ENCODE measurements around the gene ANKRD55. TPM values are rescaled to one million over a fixed set of nuclear protein-coding genes. Genes with fewer than 3 reads are reported as not detected.

ANKRD55 gene
- total RNA-seq, 1 experiment from 2014 or later: not detected

GRCh38 chr5:56166671-56167385 is 66.3 kb downstream of the ANKRD55 start:
- TF ChIP-seq EZH2 (IDR thresholded peaks at IDR 0.05; ENCODE audit: low read depth) (no peak), CTCF (conservative IDR thresholded peaks at IDR 0.05) (no peak)
- CTCF ChIA-PET: no interaction called here
- H3K27me3 ChIP-seq (ENCODE audit: insufficient read depth, low read depth): no peaks in the 10 kb centered on the region

GRCh38 chr5:56164376-56164775 is 68.8 kb downstream of the ANKRD55 start:
- BruUV-seq (replicated peaks): no TSS peak
- Histone ChIP-seq H3K36me3 (ENCODE audit: low read depth) (no peaks in the 10 kb centered on the region), H3K9me3 (ENCODE audit: insufficient read depth, low read depth) (no peaks in the 10 kb centered on the region), H3K27me3 (ENCODE audit: insufficient read depth, low read depth) (no peaks in the 10 kb centered on the region), H3K4me3 (no peak overlapping the region), H3K4me2 (no peak overlapping the region), H3K27ac (no peak overlapping the region), H4K20me1 (ENCODE audit: insufficient read depth) (no peaks in the 10 kb centered on the region), H2AFZ (no peak overlapping the region), H3F3A (ENCODE audit: insufficient read depth, low read depth) (no peaks in the 10 kb centered on the region), H3K4me1 (replicated peaks; ENCODE audit: insufficient read depth) (0 out of 2 replicates have a peak, but pooled peaks cover 4% of the 10 kb centered on the region), H3K9me2 (ENCODE audit: insufficient read depth) (no peaks in the 10 kb centered on the region), H3K79me2 (ENCODE audit: low read depth) (no peaks in the 10 kb centered on the region)
- CTCF ChIA-PET: no interaction called here
- POLR2A ChIA-PET (ENCODE audit: unreplicated experiment): interaction anchor here (0.8 kb wide), 1 partner anchor 20 kb away, joined by 8 read pairs; no protein-coding TSS in a partner anchor
- intact Hi-C loops (cut with micrococcal nuclease; ENCODE audit: unreplicated experiment): no loop called here
- TF ChIP-seq CTCF (conservative IDR thresholded peaks at IDR 0.05) (no peak), EZH2 (IDR thresholded peaks at IDR 0.05; ENCODE audit: low read depth) (no peak)
- DNase-seq: no peak

More at GRCh38 chr5:56166671-56167385, 66.3 kb downstream of the ANKRD55 start:
- no peaks in the 10 kb centered on the region for H4K20me1 ChIP-seq (ENCODE audit: insufficient read depth)
- no peaks in the 10 kb centered on the region for H3K36me3 ChIP-seq (ENCODE audit: low read depth)
- H3K27ac ChIP-seq: no peak overlapping the region
- no peaks in the 10 kb centered on the region for H3K4me1 ChIP-seq (replicated peaks; ENCODE audit: insufficient read depth)
- H2AFZ ChIP-seq: no peak overlapping the region
- no peak for DNase-seq
- POLR2A ChIA-PET (ENCODE audit: unreplicated experiment): no interaction called here
- no peaks in the 10 kb centered on the region for H3F3A ChIP-seq (ENCODE audit: insufficient read depth, low read depth)
- H3K4me2 ChIP-seq: no peak overlapping the region
- no TSS peak for BruUV-seq (replicated peaks)
- no peaks in the 10 kb centered on the region for H3K9me2 ChIP-seq (ENCODE audit: insufficient read depth)
- H3K9me3 ChIP-seq (ENCODE audit: insufficient read depth, low read depth): no peaks in the 10 kb centered on the region
- H3K79me2 ChIP-seq (ENCODE audit: low read depth): no peaks in the 10 kb centered on the region
- no peak overlapping the region for H3K4me3 ChIP-seq
- intact Hi-C loops (cut with micrococcal nuclease; ENCODE audit: unreplicated experiment): no loop called here

GRCh38 chr5:56161927-56162326 is 71.2 kb downstream of the ANKRD55 start:
- no peaks in the 10 kb centered on the region for H3K79me2 ChIP-seq (ENCODE audit: low read depth)
- intact Hi-C loops (cut with micrococcal nuclease; ENCODE audit: unreplicated experiment): no loop called here
- no peaks in the 10 kb centered on the region for H3K9me3 ChIP-seq (ENCODE audit: insufficient read depth, low read depth)
- H4K20me1 ChIP-seq (ENCODE audit: insufficient read depth): no peaks in the 10 kb centered on the region
- DNase-seq: no peak
- no peaks in the 10 kb centered on the region for H3K9me2 ChIP-seq (ENCODE audit: insufficient read depth)
- no peak overlapping the region for H3K27ac ChIP-seq
- H3K4me2 ChIP-seq: no peak overlapping the region
- BruUV-seq (replicated peaks): no TSS peak
- TF ChIP-seq CTCF (conservative IDR thresholded peaks at IDR 0.05): no peak
- no peak for TF ChIP-seq EZH2 (IDR thresholded peaks at IDR 0.05; ENCODE audit: low read depth)
- CTCF ChIA-PET: no interaction called here
- no peaks in the 10 kb centered on the region for H3K27me3 ChIP-seq (ENCODE audit: insufficient read depth, low read depth)
- POLR2A ChIA-PET (ENCODE audit: unreplicated experiment): no interaction called here
- no peaks in the 10 kb centered on the region for H3K36me3 ChIP-seq (ENCODE audit: low read depth)
- no peak overlapping the region for H3K4me3 ChIP-seq
- no peaks in the 10 kb centered on the region for H3F3A ChIP-seq (ENCODE audit: insufficient read depth, low read depth)
- H3K4me1 ChIP-seq (replicated peaks; ENCODE audit: insufficient read depth): 0 out of 2 replicates have a peak, but pooled peaks cover 4% of the 10 kb centered on the region
- H2AFZ ChIP-seq: no peak overlapping the region

Data from PC-9 (cell line).